ENCODE results near the gene LDAF1.

DNA sequence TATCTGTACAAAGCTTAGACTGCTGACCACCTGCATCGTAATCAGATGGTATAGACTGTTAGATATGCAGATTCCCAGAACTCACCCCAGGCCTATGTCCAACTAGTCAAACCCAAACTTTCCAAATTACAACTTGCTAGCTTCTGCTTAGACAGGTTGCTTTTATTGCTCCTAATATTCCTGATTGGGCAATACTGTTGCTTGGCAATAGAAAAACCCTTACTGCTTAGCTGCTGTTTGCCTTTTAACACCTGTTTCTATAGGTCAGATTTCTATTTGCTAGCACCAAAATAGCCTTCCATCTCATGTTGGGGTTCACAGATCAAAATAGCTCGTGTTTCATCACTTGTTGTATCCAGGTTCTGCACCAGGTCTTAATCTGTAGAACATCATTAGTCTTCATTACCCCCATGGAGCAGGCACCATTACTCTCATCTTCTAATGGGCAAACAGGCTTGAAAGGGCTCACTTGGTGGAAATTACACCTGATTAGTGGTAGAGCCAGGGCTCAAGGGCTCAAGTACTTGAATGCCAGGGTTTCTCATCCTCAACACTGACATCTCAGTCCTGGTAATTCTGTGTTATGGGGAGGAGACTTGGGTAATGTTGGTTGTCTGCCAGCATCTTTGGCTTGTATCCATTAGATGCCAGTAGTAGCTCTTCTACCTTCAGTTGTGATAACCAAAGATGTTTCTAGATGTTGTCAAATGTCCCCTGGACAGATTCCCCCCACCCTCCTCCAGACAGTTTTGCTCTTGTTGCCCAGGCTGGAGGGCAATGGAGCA, 50.2 kb downstream of the LDAF1 start:
- no peak for TF ChIP-seq JUNB (IDR thresholded peaks at IDR 0.05)
- TF ChIP-seq, protein P1, sequence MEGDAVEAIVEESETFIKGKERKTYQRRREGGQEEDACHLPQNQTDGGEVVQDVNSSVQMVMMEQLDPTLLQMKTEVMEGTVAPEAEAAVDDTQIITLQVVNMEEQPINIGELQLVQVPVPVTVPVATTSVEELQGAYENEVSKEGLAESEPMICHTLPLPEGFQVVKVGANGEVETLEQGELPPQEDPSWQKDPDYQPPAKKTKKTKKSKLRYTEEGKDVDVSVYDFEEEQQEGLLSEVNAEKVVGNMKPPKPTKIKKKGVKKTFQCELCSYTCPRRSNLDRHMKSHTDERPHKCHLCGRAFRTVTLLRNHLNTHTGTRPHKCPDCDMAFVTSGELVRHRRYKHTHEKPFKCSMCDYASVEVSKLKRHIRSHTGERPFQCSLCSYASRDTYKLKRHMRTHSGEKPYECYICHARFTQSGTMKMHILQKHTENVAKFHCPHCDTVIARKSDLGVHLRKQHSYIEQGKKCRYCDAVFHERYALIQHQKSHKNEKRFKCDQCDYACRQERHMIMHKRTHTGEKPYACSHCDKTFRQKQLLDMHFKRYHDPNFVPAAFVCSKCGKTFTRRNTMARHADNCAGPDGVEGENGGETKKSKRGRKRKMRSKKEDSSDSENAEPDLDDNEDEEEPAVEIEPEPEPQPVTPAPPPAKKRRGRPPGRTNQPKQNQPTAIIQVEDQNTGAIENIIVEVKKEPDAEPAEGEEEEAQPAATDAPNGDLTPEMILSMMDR (IDR thresholded peaks at IDR 0.05 in 2 of 3, conservative IDR thresholded peaks at IDR 0.05 in 1 of 3; ENCODE audit: control insufficient read depth in 2 of 3, extremely low read depth in 1 of 3, insufficient read depth in 1 of 3, low read depth in 3 of 3, low read length in 3 of 3), result no peak
- TF ChIP-seq, protein P2, sequence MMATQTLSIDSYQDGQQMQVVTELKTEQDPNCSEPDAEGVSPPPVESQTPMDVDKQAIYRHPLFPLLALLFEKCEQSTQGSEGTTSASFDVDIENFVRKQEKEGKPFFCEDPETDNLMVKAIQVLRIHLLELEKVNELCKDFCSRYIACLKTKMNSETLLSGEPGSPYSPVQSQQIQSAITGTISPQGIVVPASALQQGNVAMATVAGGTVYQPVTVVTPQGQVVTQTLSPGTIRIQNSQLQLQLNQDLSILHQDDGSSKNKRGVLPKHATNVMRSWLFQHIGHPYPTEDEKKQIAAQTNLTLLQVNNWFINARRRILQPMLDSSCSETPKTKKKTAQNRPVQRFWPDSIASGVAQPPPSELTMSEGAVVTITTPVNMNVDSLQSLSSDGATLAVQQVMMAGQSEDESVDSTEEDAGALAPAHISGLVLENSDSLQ (IDR thresholded peaks at IDR 0.05), result no peak
